Adrenal gland (tissue), 12 donors: ENCODE data around the gene TBC1D9B. TPM values are rescaled to one million over a fixed set of nuclear protein-coding genes. Genes with fewer than 3 reads are reported as not detected.

Experiments
- DNase-seq, 7 donors: peaks; one replicate each; pipeline ENCODE4 v3.0.0-alpha.2; 2019 to 2020
- H3K27ac ChIP-seq, 5 donors: fragments of 200-600 bp; sonication (generic) in 4 of 5; 1 replicate in 3 of 5; 2 replicates in 2 of 5; pipeline versions ENCODE4 v1.5.1 to v1.8.0; 2016 to 2020; ENCODE audit warnings: mild to moderate bottlenecking in 1 of 5
- H3K27me3 ChIP-seq: fragments of 200-600 bp; 2 replicates; pipeline ENCODE4 v1.8.0; 2021
- H3K36me3 ChIP-seq, 2 donors: fragments of 200-600 bp; replicated peaks in 1 of 2; 1 replicate in 1 of 2; 2 replicates in 1 of 2; pipeline versions ENCODE4 v1.5.1 to v1.8.0; 2018 to 2022
- H3K4me1 ChIP-seq, 2 donors: fragments of 200-600 bp; replicated peaks in 1 of 2; 1 replicate in 1 of 2; 2 replicates in 1 of 2; pipeline versions ENCODE4 v1.5.1 to v1.8.0; 2018 to 2021
- H3K4me3 ChIP-seq, 4 donors: fragments of 200-600 bp; sonication (generic) in 3 of 4; one replicate each; pipeline ENCODE4 v1.5.1; 2016 to 2018
- H3K9me3 ChIP-seq, 3 donors: fragments of 200-600 bp; sonication (generic) in 1 of 3; replicated peaks in 1 of 3; 1 replicate in 2 of 3; 2 replicates in 1 of 3; pipeline versions ENCODE4 v1.5.1 to v1.8.0; 2016 to 2021
- CTCF ChIP-seq, 6 experiments: fragments of 450-650 bp in 4 of 6; fragments of 200-600 bp in 2 of 6; sonication (generic) in 1 of 6; IDR thresholded peaks; 1 replicate in 5 of 6; 2 replicates in 1 of 6; pipeline versions ENCODE4 v1.5.1 to v1.8.0; 2016 to 2021; ENCODE audit warnings: antibody characterized with exemption in 6 of 6, mild to moderate bottlenecking in 2 of 6, moderate library complexity in 1 of 6
- POLR2A ChIP-seq, 2 donors: fragments of 450-650 bp; IDR thresholded peaks; one replicate each; pipeline ENCODE4 v1.6.1; 2017; ENCODE audit warnings: antibody characterized with exemption in 2 of 2, mild to moderate bottlenecking in 2 of 2, moderate library complexity in 1 of 2
- WGBS, 4 donors: extraction: QIAGEN DNeasy Blood & Tissue Kit in 2 of 4; methylation state at CpG; one replicate each; pipeline versions ENCODE4 v1.1.5 to v1.1.7; 2013 to 2017; 5-methylcytosine and 5-hydroxymethylcytosine counted together
- intact Hi-C, 2 donors: fragments of 100-400 bp; cut with DNase I; formaldehyde crosslinking; loops; one replicate each; pipeline versions ENCODE4 v1.14.1 to v1.15.0; 2022 to 2023
- polyA plus RNA-seq, 3 donors: library from polyadenylated mRNA; stranded (reverse); fragments of 200-250 nt in 2 of 3; fragments of 350-450 nt in 1 of 3; fragmentation: Illumina TruSeq in 1 of 3; extraction: RNeasy Lipid Tissue Mini Kit (QIAGEN cat#74804) in 1 of 3; gene quantifications; one replicate each; pipeline ENCODE4 v1.2.3, GENCODE V29; 2013 to 2014
- total RNA-seq, 9 donors: library from RNA; depleted of rRNA in 4 of 9; stranded (reverse); fragments of >200 nt in 4 of 9; fragments of 120-200 nt in 1 of 9; fragmentation: NEBNext Ultra II Directional in 1 of 9; extraction: Animal tissue kit (Norgen Biotek cat#: 25700) in 1 of 9; gene quantifications; one replicate each; pipeline versions ENCODE4 v1.1.0 to v1.2.4, GENCODE V29; 2013 to 2023
- donor health status: healthy with polysubstance abuse.
- donor health status: Bipolar disorder and iron deficiency.
- donor health status: DM: yes; HTN: yes; CAD: no.
- donor health status: DM: no; HTN: no; CAD: no.
- donor health status: DM: no; HTN: no; CAD: no.
- donor health status: DM: yes; HTN: yes; CAD: no.

The TBC1D9B gene
- total and polyA plus RNA-seq, 12 donors: 30.7 to 192 (median 128) TPM

DNA sequence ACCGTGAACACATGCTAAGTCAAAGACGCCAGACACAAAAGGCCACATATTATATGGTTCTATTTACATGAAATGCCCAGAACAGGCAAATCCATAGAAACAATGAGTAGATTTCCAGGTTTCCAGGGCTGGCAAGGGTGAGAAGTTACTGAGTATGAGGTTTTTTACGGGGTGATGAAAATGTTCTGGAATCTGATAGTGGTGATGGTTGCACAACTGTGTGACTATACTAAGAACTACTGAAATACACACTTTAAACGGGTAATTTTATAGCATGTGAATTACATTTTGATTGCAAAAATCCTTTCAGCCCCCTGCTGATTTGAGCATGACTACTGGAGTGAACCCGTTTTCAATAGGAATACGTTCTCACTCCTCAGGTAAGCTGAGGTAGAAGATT is 46.7 kb upstream of the TBC1D9B start:
- WGBS, 4 donors: 92 to 95% (median 93%) methylated on average over 6 of the region's 6 CpGs
- H3K9me3 ChIP-seq: no peaks in the 10 kb centered on the region
- no peak overlapping the region for H3K4me3 ChIP-seq
- no peak overlapping the region for H3K27ac ChIP-seq
- H3K4me1 ChIP-seq: no peaks in the 10 kb centered on the region
- no peak for TF ChIP-seq POLR2A (IDR thresholded peaks at IDR 0.05)
- TF ChIP-seq CTCF (IDR thresholded peaks at IDR 0.05): no peak
- H3K27me3 ChIP-seq: no peaks in the 10 kb centered on the region
- intact Hi-C loops: no loop called here
- DNase-seq: no peak
- no peaks in the 10 kb centered on the region for H3K36me3 ChIP-seq

GRCh38 chr5:179953987-179954386 is 46.3 kb upstream of the TBC1D9B start:
- H3K9me3 ChIP-seq: no peaks in the 10 kb centered on the region
- H3K27me3 ChIP-seq: no peaks in the 10 kb centered on the region
- no peaks in the 10 kb centered on the region for H3K4me1 ChIP-seq
- H3K36me3 ChIP-seq: no peaks in the 10 kb centered on the region
- no peak overlapping the region for H3K27ac ChIP-seq
- intact Hi-C loops: no loop called here
- DNase-seq: no peak
- 93 to 97% (median 95%) methylated on average over 4 of the region's 4 CpGs for WGBS, 4 donors
- TF ChIP-seq POLR2A (IDR thresholded peaks at IDR 0.05) (no peak), CTCF (IDR thresholded peaks at IDR 0.05) (no peak)
- H3K4me3 ChIP-seq: no peak overlapping the region

- no peaks in the 10 kb centered on the region for H3K36me3 ChIP-seq
- no peaks in the 10 kb centered on the region for H3K27me3 ChIP-seq
- H3K4me3 ChIP-seq: no peak overlapping the region
- intact Hi-C loops: no loop called here
- no peaks in the 10 kb centered on the region for H3K4me1 ChIP-seq
- no peak overlapping the region for H3K27ac ChIP-seq
- TF ChIP-seq CTCF (IDR thresholded peaks at IDR 0.05) (no peak), POLR2A (IDR thresholded peaks at IDR 0.05) (no peak)
- no peaks in the 10 kb centered on the region for H3K9me3 ChIP-seq
- 86 to 93% (median 89%) methylated on average over 13 of the region's 13 CpGs for WGBS, 4 donors
- no peak for DNase-seq
These were observed 29.4 kb upstream of the TBC1D9B start for GRCh38 chr5:179936976-179937681.

GRCh38 chr5:179930788-179931473 is 23.2 kb upstream of the TBC1D9B start:
- Histone ChIP-seq H3K36me3 (no peaks in the 10 kb centered on the region), H3K27ac (no peak overlapping the region), H3K4me1 (no peaks in the 10 kb centered on the region), H3K9me3 (no peaks in the 10 kb centered on the region), H3K4me3 (no peak overlapping the region), H3K27me3 (no peaks in the 10 kb centered on the region)
- DNase-seq: no peak
- 89 to 93% (median 91%) methylated on average over 8 of the region's 8 CpGs for WGBS, 4 donors
- no peak for TF ChIP-seq CTCF (IDR thresholded peaks at IDR 0.05)
- no peak for TF ChIP-seq POLR2A (IDR thresholded peaks at IDR 0.05)
- intact Hi-C loops: no loop called here
